GM21381 (cell line): ENCODE measurements around the gene DLG5.

Experiments used
- ATAC-seq: cut with Tn5 transposase; IDR thresholded peaks from one replicate; pipeline ENCODE4 v1.9.1; 2021; ENCODE audit warnings: mild to moderate bottlenecking, moderate library complexity; ENCODE audit not compliant: unreplicated experiment

The DLG5 gene

GRCh38 chr10:77823811-77824542 is 102.6 kb downstream of the DLG5 start:
- ATAC-seq, result no peak

DNA sequence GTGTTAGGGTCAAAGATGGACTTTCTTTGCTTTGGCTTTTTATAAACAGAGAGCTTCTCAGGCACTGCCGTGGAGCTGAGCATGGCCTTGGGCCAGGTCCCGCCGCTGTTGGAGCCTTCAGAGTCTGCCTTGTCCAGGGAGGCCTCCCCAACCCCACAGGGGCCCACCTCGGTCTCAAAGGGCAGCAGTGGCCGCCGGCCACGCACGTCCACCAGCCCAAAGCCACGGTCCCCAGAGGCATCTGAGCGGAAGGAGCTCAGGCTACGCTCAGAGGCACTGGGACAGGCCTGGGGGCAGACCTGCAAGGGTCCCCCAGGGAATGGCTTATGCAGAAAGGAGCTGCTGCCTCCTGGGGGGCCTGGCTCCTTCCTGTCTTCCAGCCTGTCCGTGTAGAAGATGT is 105.0 kb downstream of the DLG5 start:
- no peak for ATAC-seq

- no peak for ATAC-seq
These were observed 105.5 kb downstream of the DLG5 start for GRCh38 chr10:77821036-77821435.

DNA sequence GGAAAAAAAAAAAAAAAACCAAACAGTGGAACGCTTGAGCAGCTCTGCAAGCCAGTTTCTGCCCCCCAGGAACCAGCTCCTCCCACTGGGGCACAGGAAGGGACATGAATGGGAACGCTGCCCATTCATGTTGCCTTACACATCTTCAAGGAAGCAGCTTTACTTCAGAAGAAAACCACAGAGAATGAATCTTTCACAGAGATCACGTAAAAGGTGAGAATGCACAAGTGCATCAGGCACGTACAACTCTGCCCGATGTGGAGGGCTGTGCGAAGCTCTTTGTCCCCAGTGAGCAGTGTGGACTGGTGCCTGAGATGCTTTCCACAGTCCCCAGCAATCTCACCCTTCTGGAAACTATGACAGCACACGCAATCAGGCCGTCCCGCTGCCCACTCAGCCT is 106.2 kb downstream of the DLG5 start:
- no peak for ATAC-seq

- no peak for ATAC-seq
These were observed 107.1 kb downstream of the DLG5 start for GRCh38 chr10:77819210-77820112.

GRCh38 chr10:77818378-77818777 is 108.2 kb downstream of the DLG5 start:
- no peak for ATAC-seq

DNA sequence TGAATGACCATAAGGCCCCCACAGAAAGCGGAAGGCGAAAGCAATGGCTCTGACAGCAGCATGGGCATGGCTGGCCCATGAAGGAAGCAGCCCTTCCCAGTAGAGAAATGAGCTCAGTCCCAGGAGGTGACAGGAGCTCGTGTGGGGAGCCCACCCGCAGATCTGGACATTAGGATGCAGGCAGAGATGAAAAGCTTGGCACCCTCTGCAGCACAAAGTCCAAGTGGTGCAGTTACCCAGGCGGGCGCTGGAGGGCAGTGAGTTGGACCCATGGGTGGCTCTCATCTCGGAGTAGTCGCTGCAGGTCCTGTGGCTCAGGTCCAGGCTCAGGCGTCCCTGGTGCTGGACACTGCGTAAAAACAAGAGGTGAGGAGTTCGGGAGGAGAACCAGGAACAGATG is 109.0 kb downstream of the DLG5 start:
- no peak for ATAC-seq

DNA sequence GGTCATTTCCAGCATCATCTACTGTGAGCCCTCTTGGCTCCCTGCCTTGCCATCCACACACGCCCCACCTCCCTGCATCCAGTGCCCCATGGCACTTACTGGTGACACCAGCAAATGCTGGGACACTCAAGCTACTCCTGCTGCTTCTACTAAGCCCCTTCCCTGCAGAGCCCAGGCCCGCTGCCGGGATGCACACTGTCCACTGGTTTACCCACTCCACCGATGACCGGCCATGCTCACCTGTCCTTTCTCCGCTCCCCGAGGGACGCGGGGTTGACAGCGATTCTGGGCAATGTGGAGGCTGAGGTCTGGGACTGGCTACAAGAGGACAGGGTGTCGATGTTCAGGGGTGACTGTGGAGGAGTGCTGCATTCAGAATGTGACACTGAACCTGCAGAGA is 110.2 kb downstream of the DLG5 start:
- ATAC-seq, result no peak

GRCh38 chr10:77812741-77813140 is 113.8 kb downstream of the DLG5 start:
- no peak for ATAC-seq

GRCh38 chr10:77811831-77812430 is 114.6 kb downstream of the DLG5 start:
- no peak for ATAC-seq

DNA sequence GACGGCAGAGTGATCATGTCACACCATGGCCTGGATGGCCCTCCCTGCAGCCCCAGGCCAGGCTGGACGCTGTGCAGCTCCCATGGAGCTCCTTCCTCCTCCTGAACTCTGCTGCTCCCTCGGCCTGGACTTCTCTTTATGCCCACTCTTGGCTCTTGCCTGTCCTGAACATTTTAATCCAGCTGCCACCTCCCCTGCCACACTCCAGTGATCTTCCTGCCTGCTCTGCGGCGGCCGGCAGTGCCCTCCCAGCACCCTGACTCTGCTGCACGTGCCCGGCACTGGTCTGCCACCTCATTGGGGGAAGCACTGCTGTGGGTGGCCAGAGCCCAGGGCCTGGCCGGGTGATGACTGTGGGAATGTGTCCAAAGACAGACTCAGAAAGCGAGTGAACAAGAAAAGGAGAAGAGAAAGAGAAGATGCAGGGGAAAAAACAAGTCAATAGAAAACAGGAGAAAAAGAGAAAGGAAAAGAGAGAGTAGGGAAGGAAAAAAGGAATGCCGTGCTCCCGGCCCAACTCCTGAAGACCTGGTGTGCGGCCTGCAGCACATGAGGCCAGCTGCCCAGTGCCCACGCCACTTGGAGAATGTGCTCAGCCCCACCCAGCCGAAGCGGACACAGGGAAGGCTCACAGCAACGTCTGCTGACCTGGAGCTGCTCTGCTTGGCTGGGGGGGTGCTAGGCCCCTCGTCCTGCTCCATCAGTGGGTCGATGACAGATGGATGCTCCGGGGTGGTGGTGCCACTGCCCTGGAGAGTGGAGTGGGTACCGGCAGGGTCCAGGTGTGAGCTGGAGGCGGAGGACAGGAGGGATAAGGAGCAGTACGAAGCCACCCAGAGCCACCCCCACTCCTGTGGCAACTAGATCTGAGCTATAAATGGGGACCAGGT is 115.9 kb downstream of the DLG5 start:
- ATAC-seq, result no peak

DNA sequence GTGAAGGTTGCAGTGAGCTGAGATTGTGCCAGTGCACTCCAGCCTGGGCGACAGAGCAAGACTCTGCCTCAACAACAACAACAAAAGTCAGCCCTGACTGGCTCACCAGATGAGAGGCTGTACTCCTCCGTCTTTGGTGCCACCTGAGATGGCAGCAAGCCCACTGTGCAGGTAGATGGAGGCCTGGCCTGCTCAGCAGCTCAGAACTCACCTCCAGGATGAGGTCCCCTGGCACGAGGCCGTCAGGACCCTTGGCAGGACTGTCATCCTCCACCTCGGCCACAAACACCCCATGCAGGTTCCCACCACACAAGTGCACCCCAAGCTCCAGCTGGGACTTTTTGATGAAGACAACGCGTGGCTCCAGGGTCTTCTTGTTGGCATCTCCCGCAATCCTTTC is 117.2 kb downstream of the DLG5 start:
- ATAC-seq, result no peak

DNA sequence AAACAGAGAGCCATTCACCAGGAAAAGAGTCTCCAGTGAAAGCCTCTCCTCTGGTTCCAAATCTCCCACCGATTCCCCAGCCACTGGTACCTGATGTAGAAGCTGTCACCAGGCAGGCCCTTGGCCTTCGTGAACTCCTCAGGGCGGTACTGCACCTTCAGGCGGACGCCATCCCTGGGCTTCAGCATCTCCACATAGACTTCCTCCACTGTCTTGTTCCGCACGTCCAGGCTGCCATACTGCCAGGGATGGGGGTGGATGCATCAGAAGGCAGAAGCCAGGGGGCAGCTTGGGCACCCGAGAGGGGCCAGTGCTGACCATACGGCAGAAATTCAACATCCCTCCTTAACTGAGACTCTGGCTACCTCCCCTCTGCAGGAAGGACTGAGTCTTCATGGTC is 118.8 kb downstream of the DLG5 start:
- ATAC-seq, result no peak

GRCh38 chr10:77806511-77807157 is 119.9 kb downstream of the DLG5 start:
- ATAC-seq, result no peak

GRCh38 chr10:77805676-77806075 is 120.9 kb downstream of the DLG5 start:
- no peak for ATAC-seq

DNA sequence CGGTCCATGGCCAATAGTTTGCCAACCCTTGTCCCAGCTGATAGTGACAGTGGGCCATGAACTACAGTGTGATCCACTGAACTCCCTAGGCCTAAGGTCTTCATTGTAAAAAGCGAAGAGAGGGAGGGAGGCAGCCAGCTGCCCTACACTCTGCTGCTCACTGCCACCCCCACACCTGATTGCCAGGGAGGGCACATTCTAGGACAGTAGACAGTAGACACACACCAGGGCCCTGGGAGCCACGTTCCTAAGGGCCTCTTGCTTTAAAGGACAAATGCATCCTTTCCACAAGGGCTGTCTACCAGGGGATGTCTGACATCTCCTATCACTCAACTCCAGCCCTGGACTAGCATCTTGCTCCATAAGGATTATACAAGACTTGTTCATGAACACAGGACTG is 122.2 kb downstream of the DLG5 start:
- no peak for ATAC-seq

DNA sequence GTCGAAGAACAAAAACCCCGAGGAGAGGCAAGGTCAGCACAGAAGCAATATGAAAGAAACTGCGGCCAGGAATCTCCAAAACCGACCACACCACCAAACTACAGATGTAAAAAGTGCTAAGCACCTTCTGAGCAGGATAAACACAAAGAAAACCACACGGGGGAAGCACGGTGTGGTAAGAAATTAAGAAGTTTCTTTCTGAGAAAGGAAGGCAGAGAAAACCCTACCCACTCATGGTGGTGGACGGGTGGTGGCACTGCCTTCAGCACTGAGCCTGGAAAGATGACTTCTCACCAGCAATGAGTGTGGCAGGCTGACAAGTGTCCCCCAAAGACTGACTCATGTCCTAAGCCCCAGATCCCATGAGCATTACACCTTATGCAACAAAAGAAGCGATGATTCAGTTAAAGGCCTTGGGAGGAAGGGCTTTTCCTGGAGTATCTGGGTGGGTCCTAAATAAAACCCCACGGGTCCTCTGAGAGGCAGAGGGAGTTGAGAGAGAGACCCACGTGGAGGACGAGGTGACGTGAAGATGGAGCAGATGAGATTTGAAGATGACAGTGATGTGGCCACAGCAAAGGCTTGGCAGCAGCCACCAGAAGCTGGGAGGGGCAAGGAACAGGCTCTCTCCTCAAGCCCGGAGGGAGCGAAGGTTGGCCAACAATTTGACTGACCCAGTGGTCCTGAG is 124.9 kb downstream of the DLG5 start:
- peak; percentile 80 for ATAC-seq

DNA sequence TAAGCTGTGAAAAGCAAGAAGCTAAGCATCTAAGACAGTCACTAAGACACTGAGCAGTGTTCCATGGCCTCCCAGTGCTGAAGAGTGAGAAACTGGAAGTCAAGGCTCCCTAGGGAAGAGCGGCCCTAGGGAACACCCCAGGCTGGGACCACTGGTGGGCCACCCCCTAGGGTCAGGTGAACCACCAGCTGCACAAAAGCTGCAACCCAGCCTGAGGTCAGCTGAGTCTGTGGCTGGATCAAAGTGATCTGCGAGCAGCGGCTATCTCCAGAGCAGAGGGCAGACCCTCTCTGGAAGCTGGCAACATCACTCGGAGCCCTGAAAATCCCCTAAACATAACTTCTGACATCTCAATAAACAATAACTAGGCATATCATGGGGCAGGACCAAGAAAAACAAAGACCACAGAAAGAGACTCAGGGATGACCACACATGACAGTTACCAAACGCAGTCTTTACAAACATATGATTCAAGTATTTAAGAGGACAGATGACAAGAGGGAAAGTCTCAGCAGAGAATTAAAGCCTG is 125.8 kb downstream of the DLG5 start:
- no peak for ATAC-seq

DNA sequence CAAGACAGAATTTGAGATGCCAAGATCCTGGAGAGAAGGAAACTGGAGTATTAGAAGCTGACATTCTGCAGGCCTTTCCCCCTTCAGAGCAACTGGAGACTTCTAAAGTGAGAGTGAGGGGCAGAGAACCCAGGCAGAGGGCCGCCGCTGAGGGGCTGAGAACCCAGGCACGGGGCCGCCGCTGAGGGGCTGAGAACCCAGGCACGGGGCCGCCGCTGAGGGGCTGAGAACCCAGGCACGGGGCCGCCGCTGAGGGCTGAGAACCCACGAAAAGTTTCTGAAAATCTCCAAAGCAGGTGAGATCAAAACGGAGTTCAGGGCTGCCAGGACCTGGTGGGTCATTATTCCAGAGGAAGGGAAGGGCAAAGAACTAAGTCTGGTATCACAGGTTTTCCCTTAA is 126.2 kb downstream of the DLG5 start:
- no peak for ATAC-seq

DNA sequence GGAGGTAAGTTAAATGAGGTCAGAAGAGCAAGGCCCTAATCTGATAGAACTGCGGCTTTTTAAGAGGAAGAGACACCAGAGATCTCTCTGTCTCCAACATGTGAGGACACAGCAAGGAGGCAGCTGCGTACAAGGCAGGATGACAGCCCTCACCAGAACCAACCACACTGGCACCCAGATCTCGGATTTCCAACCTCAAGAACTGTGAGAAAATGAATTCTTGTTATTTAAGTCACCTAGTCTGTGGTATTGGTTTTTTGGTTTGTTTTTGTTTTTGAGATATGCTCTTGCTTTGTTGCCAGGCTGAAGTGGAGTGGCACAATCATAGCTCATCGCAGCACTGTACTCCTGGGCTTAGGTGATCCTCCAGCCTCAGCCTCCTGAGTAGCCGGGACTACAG is 127.2 kb downstream of the DLG5 start:
- ATAC-seq, result no peak
